ENCODE results near the gene PHYHD1.

PHYHD1 gene

GRCh38 chr9:128969491-128969890 lies 48.7 kb downstream of the PHYHD1 start:
- DNase-seq (ENCODE audit: low read depth in 1 of 2, low spot score in 1 of 2) = no peak

- no peak for DNase-seq (ENCODE audit: low read depth in 1 of 2, low spot score in 1 of 2)
Observed at GRCh38 chr9:128972956-128973355, 52.2 kb downstream of the PHYHD1 start.

DNA sequence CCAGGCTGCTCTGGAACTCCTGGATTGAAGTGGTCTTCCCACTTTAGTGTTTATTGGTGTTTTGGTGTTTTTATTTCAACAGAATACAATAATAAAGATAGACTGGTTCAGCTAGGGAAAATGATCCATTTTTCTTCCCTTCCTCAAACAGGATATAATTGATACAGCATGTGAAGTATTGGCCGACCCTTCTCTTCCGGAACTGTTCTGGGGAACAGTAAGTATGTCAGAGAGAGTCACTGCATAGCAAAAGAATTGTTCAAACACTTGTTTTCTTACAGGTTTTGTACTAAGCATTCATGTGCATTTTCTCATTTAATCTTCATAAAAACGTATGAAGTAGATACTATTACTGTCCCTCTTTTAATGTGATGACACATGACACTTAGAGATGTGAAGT lies 58.3 kb downstream of the PHYHD1 start:
- no peak for DNase-seq (ENCODE audit: low read depth in 1 of 2, low spot score in 1 of 2)

DNA sequence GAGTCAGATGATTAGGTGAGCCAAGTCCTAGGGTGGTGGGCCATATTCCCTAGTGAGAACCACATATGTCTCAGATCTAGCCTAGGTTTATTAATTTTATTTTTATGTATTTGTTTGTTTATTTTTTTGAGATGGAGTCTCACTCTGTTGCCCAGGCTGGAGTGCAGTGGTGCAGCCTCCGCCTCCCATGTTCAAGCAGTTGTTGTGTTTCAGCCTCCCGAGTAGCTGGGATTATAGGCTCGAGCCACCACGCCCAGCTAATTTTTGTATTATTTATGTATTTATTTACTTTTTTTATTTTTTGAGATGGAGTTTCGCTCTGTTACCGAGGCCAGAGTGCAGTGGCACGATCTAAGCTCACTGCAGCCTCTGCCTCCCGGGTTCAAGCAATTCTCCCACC lies 62.8 kb downstream of the PHYHD1 start:
- DNase-seq (ENCODE audit: low read depth in 1 of 2, low spot score in 1 of 2) = no peak

DNA sequence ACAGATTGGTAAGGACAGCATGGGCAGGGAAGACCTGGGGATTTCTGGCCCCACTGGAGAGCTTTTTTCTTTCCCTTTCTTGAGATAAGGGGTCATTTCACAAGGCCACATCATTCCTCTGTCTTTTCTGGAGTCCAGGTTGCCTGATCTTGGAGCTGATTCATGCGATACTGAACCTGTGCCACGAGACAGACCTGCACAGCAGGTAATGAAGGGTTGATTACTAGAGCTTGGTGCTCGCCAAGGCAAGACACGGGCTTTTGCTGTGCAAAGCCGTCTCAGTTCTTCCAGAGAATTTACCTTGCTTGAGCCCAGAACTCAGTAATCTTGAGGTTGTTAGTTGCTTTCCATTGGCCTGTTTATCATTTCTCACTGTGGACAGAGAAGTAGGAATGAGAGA lies 65.9 kb downstream of the PHYHD1 start:
- DNase-seq (ENCODE audit: low read depth in 1 of 2, low spot score in 1 of 2) = no peak

GRCh38 chr9:128987805-128988204 lies 67.0 kb downstream of the PHYHD1 start:
- no peak for DNase-seq (ENCODE audit: low read depth in 1 of 2, low spot score in 1 of 2)
